Thyroid gland (tissue), 4 donors: ENCODE data around the gene UBXN6. TPM values are rescaled to one million over a fixed set of nuclear protein-coding genes. Genes with fewer than 3 reads are reported as not detected.
A peak's percentile ranks its signal among the peaks of the same experiment; 100 is the strongest.

Experiments
- DNase-seq, 2 donors: peaks; one replicate each; pipeline ENCODE4 v3.0.0-alpha.2; 2019
- H3K27ac ChIP-seq, 3 donors: fragments of 200-600 bp; sonication (generic); 1 replicate in 2 of 3; 2 replicates in 1 of 3; pipeline ENCODE4 v1.5.1; 2016 to 2019; ENCODE audit warnings: mild to moderate bottlenecking in 1 of 3, moderate library complexity in 1 of 3
- H3K27me3 ChIP-seq: fragments of 200-600 bp; sonication (generic); one replicate; pipeline ENCODE4 v1.5.1; 2019
- H3K36me3 ChIP-seq, 2 donors: fragments of 200-600 bp; sonication (generic); one replicate each; pipeline ENCODE4 v1.5.1; 2016 to 2019
- H3K4me1 ChIP-seq, 2 donors: fragments of 200-600 bp; sonication (generic); one replicate each; pipeline ENCODE4 v1.5.1; 2017 to 2019
- H3K4me3 ChIP-seq, 3 donors: fragments of 200-600 bp; sonication (generic); replicated peaks in 1 of 3; 1 replicate in 2 of 3; 2 replicates in 1 of 3; pipeline ENCODE4 v1.5.1; 2016; ENCODE audit warnings: mild to moderate bottlenecking in 1 of 3
- H3K9me3 ChIP-seq: fragments of 200-600 bp; sonication (generic); one replicate; pipeline ENCODE4 v1.5.1; 2017
- POLR2A ChIP-seq, 2 donors: fragments of 450-650 bp; IDR thresholded peaks; one replicate each; pipeline ENCODE4 v1.6.1; 2017; ENCODE audit warnings: antibody characterized with exemption in 2 of 2, mild to moderate bottlenecking in 2 of 2, moderate library complexity in 1 of 2
- WGBS, 2 donors: methylation state at CpG; one replicate each; pipeline ENCODE4 v1.1.5; 2017; 5-methylcytosine and 5-hydroxymethylcytosine counted together
- intact Hi-C: fragments of 100-400 bp; cut with DNase I; formaldehyde crosslinking; loops from one replicate; pipeline ENCODE4 v1.15.1; 2023
- microRNA-seq: library from miRNA; unstranded; fragments of <30 nt; microRNA quantifications from one replicate; pipeline ENCODE4, GENCODE V29; 2016
- small RNA-seq: library from RNA; depleted of rRNA; stranded (forward); fragments of <200 nt; gene quantifications from one replicate; pipeline ENCODE3, GENCODE V24; 2016
- total RNA-seq, 4 donors: library from RNA; depleted of rRNA; stranded (reverse); fragments of >200 nt; gene quantifications; one replicate each; pipeline ENCODE4 v1.2.3, GENCODE V29; 2016
- TF ChIP-seq, protein P1 (sequence below), 6 experiments: fragments of 200-600 bp in 3 of 6; fragments of 450-650 bp in 3 of 6; sonication (generic) in 3 of 6; IDR thresholded peaks; one replicate each; pipeline ENCODE4 v1.5.1; 2016 to 2019; ENCODE audit warnings: antibody characterized with exemption in 6 of 6, mild to moderate bottlenecking in 2 of 6, inconsistent platforms in 1 of 6, moderate library complexity in 1 of 6

Gene UBXN6
- total RNA-seq, 4 donors from 2014 or later: 90.1 to 187 (median 106) TPM

DNA sequence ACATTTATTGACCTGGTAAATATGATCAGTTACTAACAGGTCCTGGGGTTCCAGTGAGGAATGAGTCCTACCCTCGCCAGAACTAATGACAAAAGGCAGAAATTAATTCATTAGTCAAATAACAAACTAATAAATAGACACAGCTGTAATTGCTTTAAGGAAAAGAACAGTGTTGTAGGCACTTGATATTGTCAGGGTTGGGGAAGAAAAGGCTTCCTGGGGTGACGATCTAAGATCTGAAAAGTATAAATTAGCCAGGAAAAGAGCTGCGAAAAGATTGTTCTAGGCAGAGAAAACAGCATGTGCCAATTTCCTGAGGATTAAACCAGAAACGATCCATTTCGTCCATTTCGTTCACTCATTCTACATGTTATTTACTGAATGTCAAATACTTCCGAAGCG is 55.8 kb downstream of the UBXN6 start:
- H3K4me1 ChIP-seq: peaks cover 27 to 43% of the 10 kb centered on the region in 2 donors
- peak overlapping the region in 1 of 3 donors; percentile 12 for H3K4me3 ChIP-seq
- H3K27me3 ChIP-seq: no peaks in the 10 kb centered on the region
- 4% methylated on average over 8 of the region's 8 CpGs for WGBS, 2 donors
- TF ChIP-seq POLR2A (IDR thresholded peaks at IDR 0.05): no peak
- TF ChIP-seq, protein P1, sequence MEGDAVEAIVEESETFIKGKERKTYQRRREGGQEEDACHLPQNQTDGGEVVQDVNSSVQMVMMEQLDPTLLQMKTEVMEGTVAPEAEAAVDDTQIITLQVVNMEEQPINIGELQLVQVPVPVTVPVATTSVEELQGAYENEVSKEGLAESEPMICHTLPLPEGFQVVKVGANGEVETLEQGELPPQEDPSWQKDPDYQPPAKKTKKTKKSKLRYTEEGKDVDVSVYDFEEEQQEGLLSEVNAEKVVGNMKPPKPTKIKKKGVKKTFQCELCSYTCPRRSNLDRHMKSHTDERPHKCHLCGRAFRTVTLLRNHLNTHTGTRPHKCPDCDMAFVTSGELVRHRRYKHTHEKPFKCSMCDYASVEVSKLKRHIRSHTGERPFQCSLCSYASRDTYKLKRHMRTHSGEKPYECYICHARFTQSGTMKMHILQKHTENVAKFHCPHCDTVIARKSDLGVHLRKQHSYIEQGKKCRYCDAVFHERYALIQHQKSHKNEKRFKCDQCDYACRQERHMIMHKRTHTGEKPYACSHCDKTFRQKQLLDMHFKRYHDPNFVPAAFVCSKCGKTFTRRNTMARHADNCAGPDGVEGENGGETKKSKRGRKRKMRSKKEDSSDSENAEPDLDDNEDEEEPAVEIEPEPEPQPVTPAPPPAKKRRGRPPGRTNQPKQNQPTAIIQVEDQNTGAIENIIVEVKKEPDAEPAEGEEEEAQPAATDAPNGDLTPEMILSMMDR (IDR thresholded peaks at IDR 0.05): no peak
- no peak for DNase-seq
- intact Hi-C loops: loop anchor here (10.0 kb wide), 1 partner anchor 157 kb away; the partner anchor contains the start of gene YJU2
- no peaks in the 10 kb centered on the region for H3K9me3 ChIP-seq
- H3K36me3 ChIP-seq: no peaks in the 10 kb centered on the region
- H3K27ac ChIP-seq: peak overlapping the region; percentile 83 to 86 (median 83)

DNA sequence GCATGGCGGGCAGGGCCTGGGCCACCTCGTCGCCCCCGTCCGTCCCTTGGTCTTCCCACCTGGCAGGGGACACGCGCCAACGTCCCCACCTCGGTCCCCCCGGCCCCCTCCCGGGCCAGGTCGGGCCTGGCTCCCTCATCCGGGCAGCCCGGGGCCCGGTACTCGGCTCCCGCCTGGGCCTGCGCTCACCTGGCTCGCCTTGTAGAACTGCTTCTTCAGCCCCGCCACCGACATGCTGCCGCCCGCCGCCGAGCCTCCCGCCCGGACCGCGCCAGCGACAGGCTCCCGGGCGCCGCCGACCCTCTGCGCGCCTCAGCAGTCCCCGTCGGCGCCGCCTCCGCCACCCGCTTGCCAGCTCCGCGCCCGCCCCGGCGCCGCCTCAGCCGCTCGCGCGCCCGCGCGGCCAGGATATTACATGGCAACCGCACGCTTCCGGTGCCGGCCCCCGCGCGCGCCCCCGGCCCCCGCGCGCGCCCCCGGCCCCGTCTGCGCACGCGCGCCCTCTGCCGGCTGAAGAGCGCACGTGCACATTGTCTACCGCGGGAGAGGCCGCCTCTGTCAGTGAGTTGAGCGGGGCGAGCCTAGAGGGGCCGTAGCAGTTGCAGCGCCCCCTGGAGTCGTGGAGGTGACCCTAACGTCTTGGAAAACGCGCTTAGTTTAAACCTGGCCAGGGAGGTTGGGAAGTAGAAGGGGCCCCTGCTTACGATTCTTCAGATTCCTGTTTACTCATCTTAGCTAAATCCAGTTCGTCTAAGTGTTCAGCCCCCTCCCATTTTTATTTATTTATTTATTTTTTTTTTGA is 57.3 kb downstream of the UBXN6 start, which contains the start of gene SH3GL1:
Gene SH3GL1, minus strand, starts transcription at position 413 of the 802 bp plus-strand sequence. Its CDS starts 179 bp downstream, at position 234.
- H3K27ac ChIP-seq: peak within 1 kb of the TSS; percentile 73 to 90 (median 84)
- H3K36me3 ChIP-seq: peaks cover 0 to 8% of the 10 kb centered on the region in 2 donors
- 0 to 2% methylated on average over 9 to 12 of the region's 90 CpGs for WGBS, 2 donors
- DNase-seq: peak; percentile 93 to 94
- peak; percentile 66 to 88 for TF ChIP-seq POLR2A (IDR thresholded peaks at IDR 0.05)
- TF ChIP-seq, protein P1 (IDR thresholded peaks at IDR 0.05): peak; percentile 65 to 100 (median 95)
- H3K4me1 ChIP-seq: peaks cover 30 to 51% of the 10 kb centered on the region in 2 donors
- intact Hi-C loops: loop anchor here (10.0 kb wide), 1 partner anchor 156 kb away; the partner anchor contains the start of gene YJU2
- peak within 1 kb of the TSS; percentile 60 to 83 (median 74) for H3K4me3 ChIP-seq
- no peaks in the 10 kb centered on the region for H3K27me3 ChIP-seq
- no peaks in the 10 kb centered on the region for H3K9me3 ChIP-seq

DNA sequence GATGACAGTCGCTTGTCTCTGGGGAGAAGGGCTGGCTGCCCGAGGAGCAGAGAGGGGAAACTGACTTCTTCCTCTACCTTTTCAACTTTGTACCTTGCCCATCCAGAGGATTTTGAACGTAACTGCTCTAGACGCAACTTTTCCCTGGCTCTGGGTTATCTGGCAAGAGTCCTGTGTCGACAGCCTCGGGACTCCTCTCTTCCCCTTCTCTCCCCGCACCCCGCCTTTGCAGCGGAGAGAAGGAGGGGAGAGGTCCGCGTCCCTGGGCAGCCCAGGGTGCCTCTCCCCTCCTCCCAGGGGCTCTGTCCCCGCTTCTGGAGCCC is 57.8 kb downstream of the UBXN6 start:
- Histone ChIP-seq H3K9me3 (no peaks in the 10 kb centered on the region), H3K4me3 (peak overlapping the region; percentile 60 to 83 (median 74)), H3K27me3 (no peaks in the 10 kb centered on the region), H3K4me1 (peaks cover 30 to 51% of the 10 kb centered on the region in 2 donors), H3K27ac (peak overlapping the region; percentile 73 to 90 (median 84)), H3K36me3 (peaks cover 0 to 14% of the 10 kb centered on the region in 2 donors)
- 0% methylated on average over 11 to 12 of the region's 12 CpGs for WGBS, 2 donors
- TF ChIP-seq, protein P1 (IDR thresholded peaks at IDR 0.05): no peak
- no peak for TF ChIP-seq POLR2A (IDR thresholded peaks at IDR 0.05)
- intact Hi-C loops: loop anchor here (10.0 kb wide), 1 partner anchor 155 kb away; the partner anchor contains the start of gene YJU2
- DNase-seq: peak; percentile 43 to 47

DNA sequence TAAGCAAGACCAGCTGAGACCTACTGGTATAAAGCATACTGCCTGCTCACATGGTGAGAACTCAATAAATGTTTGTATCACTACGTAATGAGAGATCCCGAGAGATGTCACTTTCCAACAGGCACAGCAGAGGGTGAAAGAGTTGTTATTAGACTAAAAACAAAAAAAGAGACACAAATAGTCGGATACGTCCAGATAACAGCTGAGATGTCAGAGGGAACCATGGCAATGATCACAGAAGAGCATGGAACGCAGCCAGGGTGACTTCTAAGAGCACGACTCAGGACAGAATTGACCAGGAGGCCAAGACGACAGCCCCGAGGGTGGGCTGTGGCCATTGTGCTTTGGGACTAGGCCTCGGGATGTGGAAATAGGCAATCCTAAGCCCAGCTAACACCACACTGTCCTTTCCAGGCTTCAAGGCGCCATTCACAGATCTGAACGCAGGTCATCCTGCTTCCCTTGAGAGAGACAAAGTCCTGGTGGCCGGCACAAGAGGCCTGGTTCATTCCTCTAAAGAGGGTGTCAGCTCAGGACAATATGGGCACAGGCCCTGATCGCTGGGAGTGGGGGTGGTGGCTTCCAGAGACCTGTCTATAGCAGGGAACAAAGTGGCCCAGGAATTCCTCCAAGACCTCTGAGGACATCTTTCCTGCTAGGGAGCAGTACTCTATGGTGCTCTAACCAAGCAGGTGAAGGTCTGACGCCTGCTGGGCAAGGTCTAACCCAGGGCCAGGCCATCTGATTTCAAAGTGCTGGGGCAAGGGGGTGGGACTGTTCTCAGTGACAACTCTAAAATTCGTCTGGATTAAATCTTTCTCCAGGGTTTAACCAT is 60.4 kb downstream of the UBXN6 start:
- no peaks in the 10 kb centered on the region for H3K9me3 ChIP-seq
- peaks cover 28 to 62% of the 10 kb centered on the region in 2 donors for H3K4me1 ChIP-seq
- H3K27ac ChIP-seq: peak overlapping the region; percentile 28 to 61 (median 45)
- H3K27me3 ChIP-seq: no peaks in the 10 kb centered on the region
- 35 to 41% methylated on average over 14 to 15 of the region's 15 CpGs for WGBS, 2 donors
- H3K4me3 ChIP-seq: no peak overlapping the region
- intact Hi-C loops: no loop called here
- TF ChIP-seq POLR2A (IDR thresholded peaks at IDR 0.05): no peak
- TF ChIP-seq, protein P1 (IDR thresholded peaks at IDR 0.05): no peak
- DNase-seq: peak; percentile 75 to 77
- H3K36me3 ChIP-seq: peaks cover 0 to 14% of the 10 kb centered on the region in 2 donors

Small RNA genes within 50 kb of the gene (microRNA-seq; reads per million reads assigned to microRNA genes)
- not detected for gene MIR4746

Small RNA genes within 50 kb of the gene (small RNA-seq; reads per million reads assigned to genes)
- not detected for gene MIR4746

Other genes starting within 250 kb of the UBXN6 start
- 1 to 10 TPM in 3 of 4 donors, under 1 TPM in 1; 0.49 to 4.5 (median 2.0) TPM for gene EBI3, start 228.3 kb downstream of the UBXN6 start, total RNA-seq
- gene YJU2, start 210.7 kb downstream of the UBXN6 start, total RNA-seq: 10 to 100 TPM; 25.9 to 34.1 (median 31.3) TPM
- gene SHD, start 178.5 kb downstream of the UBXN6 start, total RNA-seq: not detected
- not detected for gene TMIGD2, start 155.4 kb downstream of the UBXN6 start, total RNA-seq
- gene FSD1, start 153.2 kb downstream of the UBXN6 start, total RNA-seq: not detected
- gene STAP2, start 119.0 kb downstream of the UBXN6 start, total RNA-seq: 10 to 100 TPM; 12.1 to 50.6 (median 29.7) TPM
- gene MPND, start 114.2 kb downstream of the UBXN6 start, total RNA-seq: 10 to 100 TPM in 2 of 4 donors, 1 to 10 TPM in 2; 5.6 to 10.5 (median 9.3) TPM
- 10 to 100 TPM; 33.1 to 42.4 (median 36.7) TPM for gene SH3GL1, start 57.2 kb downstream of the UBXN6 start, total RNA-seq
- gene CHAF1A, start 55.2 kb downstream of the UBXN6 start, total RNA-seq: 1 to 10 TPM; 4.1 to 5.1 (median 4.4) TPM
- gene HDGFL2, start 14.5 kb upstream of the UBXN6 start, total RNA-seq: 10 to 100 TPM; 26.5 to 42.3 (median 28.4) TPM
- 1 to 10 TPM; 1.3 to 6.6 (median 3.7) TPM for gene PLIN4, start 60.7 kb upstream of the UBXN6 start, total RNA-seq
- 10 to 100 TPM in 1 of 4 donors, 1 to 10 TPM in 3; 4.1 to 12.1 (median 7.8) TPM for gene PLIN5, start 77.4 kb upstream of the UBXN6 start, total RNA-seq
- gene LRG1, start 82.2 kb upstream of the UBXN6 start, total RNA-seq: 1 to 10 TPM in 2 of 4 donors, under 1 TPM in 1, not detected in 1; 0.56 to 2.7 (median 2.0) TPM
- gene SEMA6B, start 101.9 kb upstream of the UBXN6 start, total RNA-seq: 1 to 10 TPM; 1.2 to 9.1 (median 4.2) TPM
- 1 to 10 TPM; 3.8 to 9.5 (median 7.8) TPM for gene TNFAIP8L1, start 181.7 kb upstream of the UBXN6 start, total RNA-seq
- 10 to 100 TPM; 48.0 to 72.6 (median 65.2) TPM for gene MYDGF, start 212.5 kb upstream of the UBXN6 start, total RNA-seq